ENCODE results near the gene MAST4. TPM values are rescaled to one million over a fixed set of nuclear protein-coding genes. Genes with fewer than 3 reads are reported as not detected.

MAST4 gene
- total RNA-seq, 1 donor from 2014 or later: 22.3 TPM

DNA sequence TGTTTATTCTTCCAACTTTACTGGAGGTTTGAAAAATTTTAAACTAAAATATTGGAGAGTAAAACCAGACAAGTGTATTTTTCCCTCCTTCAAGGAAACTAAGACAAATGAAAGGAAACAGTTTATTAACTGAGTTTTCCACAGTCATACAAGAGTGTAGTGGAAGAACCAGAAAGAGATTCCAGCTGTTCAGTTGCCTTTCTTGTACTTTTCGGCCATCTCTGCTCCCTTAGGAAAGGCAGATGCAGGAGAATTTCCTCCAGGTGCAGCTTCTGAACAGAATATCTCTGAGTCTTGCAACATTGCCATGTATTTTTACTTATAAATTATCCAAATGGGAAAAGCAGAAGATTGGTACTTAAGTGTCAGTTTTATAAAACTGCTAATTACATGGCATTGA, 217.1 kb downstream of the MAST4 start:
- Histone ChIP-seq H3K36me3 (ENCODE audit: insufficient read depth, low read length) (no peaks in the 10 kb centered on the region), H3K4me3 (ENCODE audit: insufficient read depth, low read depth, low read length) (no peak overlapping the region), H4K20me1 (ENCODE audit: insufficient read depth, low read length) (no peaks in the 10 kb centered on the region), H3K79me2 (ENCODE audit: insufficient read depth, low read length) (no peaks in the 10 kb centered on the region), H2AFZ (ENCODE audit: low read depth, low read length) (no peak overlapping the region), H3K9me3 (ENCODE audit: insufficient read depth, low read depth, low read length) (no peaks in the 10 kb centered on the region), H3K4me1 (ENCODE audit: insufficient read depth, low read length) (no peaks in the 10 kb centered on the region), H3K4me2 (ENCODE audit: low read length) (no peak overlapping the region), H3K27ac (ENCODE audit: low read depth, low read length) (no peak overlapping the region), H3K27me3 (ENCODE audit: insufficient read depth, low read length) (no peaks in the 10 kb centered on the region), H3K9ac (ENCODE audit: low read length) (no peak overlapping the region)
- H3K27me3 Mint-ChIP-seq (ENCODE audit: low read depth, unreplicated experiment): no peaks in the 10 kb centered on the region
- TF ChIP-seq, protein P1, sequence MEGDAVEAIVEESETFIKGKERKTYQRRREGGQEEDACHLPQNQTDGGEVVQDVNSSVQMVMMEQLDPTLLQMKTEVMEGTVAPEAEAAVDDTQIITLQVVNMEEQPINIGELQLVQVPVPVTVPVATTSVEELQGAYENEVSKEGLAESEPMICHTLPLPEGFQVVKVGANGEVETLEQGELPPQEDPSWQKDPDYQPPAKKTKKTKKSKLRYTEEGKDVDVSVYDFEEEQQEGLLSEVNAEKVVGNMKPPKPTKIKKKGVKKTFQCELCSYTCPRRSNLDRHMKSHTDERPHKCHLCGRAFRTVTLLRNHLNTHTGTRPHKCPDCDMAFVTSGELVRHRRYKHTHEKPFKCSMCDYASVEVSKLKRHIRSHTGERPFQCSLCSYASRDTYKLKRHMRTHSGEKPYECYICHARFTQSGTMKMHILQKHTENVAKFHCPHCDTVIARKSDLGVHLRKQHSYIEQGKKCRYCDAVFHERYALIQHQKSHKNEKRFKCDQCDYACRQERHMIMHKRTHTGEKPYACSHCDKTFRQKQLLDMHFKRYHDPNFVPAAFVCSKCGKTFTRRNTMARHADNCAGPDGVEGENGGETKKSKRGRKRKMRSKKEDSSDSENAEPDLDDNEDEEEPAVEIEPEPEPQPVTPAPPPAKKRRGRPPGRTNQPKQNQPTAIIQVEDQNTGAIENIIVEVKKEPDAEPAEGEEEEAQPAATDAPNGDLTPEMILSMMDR (IDR thresholded peaks at IDR 0.05; ENCODE audit: insufficient read depth, low read depth, low read length): no peak
- no peak for TF ChIP-seq EZH2 (IDR thresholded peaks at IDR 0.05; ENCODE audit: insufficient read depth, low read length)
- no peak for DNase-seq (ENCODE audit: low read depth)
- no peaks in the 10 kb centered on the region for H3K9me3 Mint-ChIP-seq (ENCODE audit: unreplicated experiment)
- no peak overlapping the region for H3K27ac Mint-ChIP-seq (ENCODE audit: unreplicated experiment)
- no peaks in the 10 kb centered on the region for H3K36me3 Mint-ChIP-seq (ENCODE audit: low read depth, unreplicated experiment)
- no peak overlapping the region for H3K4me3 Mint-ChIP-seq (ENCODE audit: unreplicated experiment)
- no peak for FAIRE-seq
- H3K4me1 Mint-ChIP-seq (ENCODE audit: low read depth, unreplicated experiment): no peaks in the 10 kb centered on the region

DNA sequence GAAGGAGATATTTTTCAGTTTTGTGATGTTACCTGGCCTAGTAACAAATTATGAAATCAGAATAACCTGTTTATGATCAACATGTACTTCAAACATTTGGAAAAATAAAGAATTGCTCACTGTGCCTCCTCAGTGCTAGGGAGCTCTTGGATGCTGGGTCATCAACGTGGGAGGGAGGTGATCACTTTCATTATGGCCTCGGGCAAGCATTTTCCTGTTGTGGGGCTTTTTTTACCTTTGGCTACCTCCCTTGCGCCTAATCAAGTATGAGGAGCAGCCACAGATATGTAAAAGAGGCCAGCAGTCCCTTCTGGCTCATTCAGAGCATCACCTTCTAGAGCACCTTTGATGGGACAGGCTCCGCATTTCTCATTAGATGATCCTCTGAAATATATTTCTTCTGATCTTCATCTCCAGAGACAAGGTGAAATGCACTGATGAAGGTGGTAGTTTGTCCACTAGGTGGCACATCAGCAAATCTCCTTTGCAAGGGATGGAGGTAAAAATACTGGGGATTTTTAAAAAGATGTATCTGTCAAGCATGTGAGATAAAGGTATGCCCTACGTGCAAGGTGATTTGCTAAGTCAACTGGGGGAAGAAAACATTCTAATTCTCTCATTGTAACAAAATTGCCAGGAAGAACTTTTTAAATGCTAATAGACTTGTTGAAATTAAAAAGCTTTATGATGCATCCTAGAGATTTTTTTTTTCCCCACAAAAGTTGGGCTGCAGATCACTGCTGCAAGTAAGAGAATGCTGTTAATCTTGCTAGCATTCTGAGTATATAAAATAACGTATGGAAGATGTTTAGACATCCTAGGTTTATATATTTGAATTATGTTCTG, 218.2 kb downstream of the MAST4 start:
- DNase-seq (ENCODE audit: low read depth) (peak; percentile 20), FAIRE-seq (peak; percentile 86)
- H3K4me3 Mint-ChIP-seq (ENCODE audit: unreplicated experiment): no peak overlapping the region
- no peaks in the 10 kb centered on the region for H3K27me3 Mint-ChIP-seq (ENCODE audit: low read depth, unreplicated experiment)
- H3K4me1 ChIP-seq (ENCODE audit: insufficient read depth, low read length): no peaks in the 10 kb centered on the region
- no peaks in the 10 kb centered on the region for H3K27me3 ChIP-seq (ENCODE audit: insufficient read depth, low read length)
- H3K4me1 Mint-ChIP-seq (ENCODE audit: low read depth, unreplicated experiment): no peaks in the 10 kb centered on the region
- TF ChIP-seq, protein P1 (IDR thresholded peaks at IDR 0.05; ENCODE audit: insufficient read depth, low read depth, low read length): peak; percentile 77
- no peak for TF ChIP-seq EZH2 (IDR thresholded peaks at IDR 0.05; ENCODE audit: insufficient read depth, low read length)
- H3K9me3 Mint-ChIP-seq (ENCODE audit: unreplicated experiment): no peaks in the 10 kb centered on the region
- H3K4me3 ChIP-seq (ENCODE audit: insufficient read depth, low read depth, low read length): no peak overlapping the region
- no peak overlapping the region for H3K27ac ChIP-seq (ENCODE audit: low read depth, low read length)
- H3K9me3 ChIP-seq (ENCODE audit: insufficient read depth, low read depth, low read length): no peaks in the 10 kb centered on the region
- no peaks in the 10 kb centered on the region for H3K36me3 Mint-ChIP-seq (ENCODE audit: low read depth, unreplicated experiment)
- no peak overlapping the region for H3K27ac Mint-ChIP-seq (ENCODE audit: unreplicated experiment)
- no peak overlapping the region for H3K4me2 ChIP-seq (ENCODE audit: low read length)
- H4K20me1 ChIP-seq (ENCODE audit: insufficient read depth, low read length): no peaks in the 10 kb centered on the region
- H3K9ac ChIP-seq (ENCODE audit: low read length): no peak overlapping the region
- no peaks in the 10 kb centered on the region for H3K79me2 ChIP-seq (ENCODE audit: insufficient read depth, low read length)
- no peaks in the 10 kb centered on the region for H3K36me3 ChIP-seq (ENCODE audit: insufficient read depth, low read length)
- H2AFZ ChIP-seq (ENCODE audit: low read depth, low read length): no peak overlapping the region
